HepG2 (cell line): ENCODE data around the gene RNASE11. TPM values are rescaled to one million over a fixed set of nuclear protein-coding genes. Genes with fewer than 3 reads are reported as not detected.

ENCODE experiments used
- ARID4A ChIP-seq: sonication (generic); formaldehyde crosslinking; IDR thresholded peaks from 2 replicates; pipeline ENCODE4 v1.5.0; 2020; ENCODE audit warnings: mild to moderate bottlenecking, missing genetic modification reagents, borderline replicate concordance
- ARNT2 ChIP-seq: sonication (generic); formaldehyde crosslinking; IDR thresholded peaks from 2 replicates; pipeline ENCODE4 v1.8.0; 2022; ENCODE audit warnings: mild to moderate bottlenecking, low read depth, missing genetic modification reagents, moderate library complexity
- BRCA1 ChIP-seq: sonication (generic); formaldehyde crosslinking; IDR thresholded peaks from 2 replicates; pipeline ENCODE4 v1.4.0; 2020; ENCODE audit warnings: missing genetic modification reagents
- DNMT1 ChIP-seq: sonication (generic); formaldehyde crosslinking; IDR thresholded peaks from 2 replicates; pipeline ENCODE4 v1.5.1; 2020; ENCODE audit warnings: mild to moderate bottlenecking, missing genetic modification reagents
- HMG20B ChIP-seq: conservative IDR thresholded peaks from 2 replicates; pipeline ENCODE4 v1.6.1; 2016; ENCODE audit warnings: missing genetic modification reagents, missing compliant biosample characterization
- HNRNPH1 ChIP-seq: fragments of 200-400 bp; formaldehyde crosslinking; optimal IDR thresholded peaks from 2 replicates; pipeline ENCODE3; 2017; ENCODE audit warnings: mild to moderate bottlenecking, low read depth, low read length
- IRF9 ChIP-seq: sonication (generic); formaldehyde crosslinking; IDR thresholded peaks from 2 replicates; pipeline ENCODE4 v1.8.0; 2022; ENCODE audit warnings: missing genetic modification reagents, mild to moderate bottlenecking, borderline replicate concordance
- KDM5B ChIP-seq: sonication (generic); formaldehyde crosslinking; IDR thresholded peaks from 2 replicates; pipeline ENCODE4 v1.4.0; 2020; ENCODE audit warnings: missing genetic modification reagents, mild to moderate bottlenecking, borderline replicate concordance
- MAF1 ChIP-seq: sonication (generic); formaldehyde crosslinking; IDR thresholded peaks from 2 replicates; pipeline ENCODE4 v1.5.0; 2020; ENCODE audit warnings: missing genetic modification reagents, borderline replicate concordance
- MEF2D ChIP-seq: sonication (generic); formaldehyde crosslinking; IDR thresholded peaks from 2 replicates; pipeline ENCODE4 v1.5.1; 2020; ENCODE audit warnings: mild to moderate bottlenecking, missing genetic modification reagents
- NFKB2 ChIP-seq: sonication (generic); formaldehyde crosslinking; IDR thresholded peaks from 2 replicates; pipeline ENCODE4 v1.4.0; 2020; ENCODE audit warnings: missing genetic modification reagents, borderline replicate concordance
- RFXAP ChIP-seq: sonication (generic); formaldehyde crosslinking; IDR thresholded peaks from 2 replicates; pipeline ENCODE4 v1.4.0; 2020; ENCODE audit warnings: missing genetic modification reagents, borderline replicate concordance
- SALL1 ChIP-seq: sonication (generic); formaldehyde crosslinking; IDR thresholded peaks from 2 replicates; pipeline ENCODE4 v1.8.0; 2022; ENCODE audit warnings: mild to moderate bottlenecking, missing genetic modification reagents
- SAP130 ChIP-seq: IDR thresholded peaks from 2 replicates; pipeline ENCODE4 v1.6.1; 2016; ENCODE audit warnings: low read depth
- TEAD2 ChIP-seq: sonication (generic); formaldehyde crosslinking; IDR thresholded peaks from 2 replicates; pipeline ENCODE4 v1.9.0; 2021; ENCODE audit warnings: missing genetic modification reagents
- THAP9 ChIP-seq: sonication (generic); formaldehyde crosslinking; IDR thresholded peaks from 2 replicates; pipeline ENCODE4; 2020; ENCODE audit warnings: missing genetic modification reagents, mild to moderate bottlenecking, borderline replicate concordance
- ZFYVE20 ChIP-seq: sonication (generic); formaldehyde crosslinking; IDR thresholded peaks from 2 replicates; pipeline ENCODE4 v1.8.0; 2023; ENCODE audit warnings: low read depth, mild to moderate bottlenecking, moderate library complexity, missing genetic modification reagents, borderline replicate concordance
- ZNF225 ChIP-seq: sonication (generic); formaldehyde crosslinking; IDR thresholded peaks from 2 replicates; pipeline ENCODE4 v1.4.0; 2020; ENCODE audit warnings: mild to moderate bottlenecking, missing genetic modification reagents
- ZNF44 ChIP-seq: sonication (generic); formaldehyde crosslinking; IDR thresholded peaks from 2 replicates; pipeline ENCODE4 v1.5.1; 2020; ENCODE audit warnings: mild to moderate bottlenecking, missing genetic modification reagents
- ZNF546 ChIP-seq: sonication (generic); formaldehyde crosslinking; conservative IDR thresholded peaks from 2 replicates; pipeline ENCODE4 v1.8.1; 2023; ENCODE audit warnings: mild to moderate bottlenecking, missing genetic modification reagents
- ZNF547 ChIP-seq: sonication (generic); formaldehyde crosslinking; IDR thresholded peaks from 2 replicates; pipeline ENCODE4 v1.5.1; 2020; ENCODE audit warnings: mild to moderate bottlenecking, missing genetic modification reagents
- ZSCAN20 ChIP-seq: sonication (generic); formaldehyde crosslinking; IDR thresholded peaks from 2 replicates; pipeline ENCODE4 v1.4.0; 2020; ENCODE audit warnings: missing genetic modification reagents, mild to moderate bottlenecking, borderline replicate concordance
- polyA plus RNA-seq, 8 experiments: library from polyadenylated mRNA; depleted of rRNA in 3 of 8; stranded (reverse) in 7 of 8; unstranded in 1 of 8; fragments of >200 nt; fragmentation: Illumina TruSeq in 4 of 8; extraction: Trizol in 4 of 8; gene quantifications; 2 replicates each; pipeline versions ENCODE4 v1.2.1 to v1.2.3, GENCODE V29; 2011 to 2016; ENCODE audit warnings: low read depth in 4 of 8, missing spikeins in 1 of 8, mixed read lengths in 1 of 8; ENCODE audit not compliant: insufficient read depth in 1 of 8
- total RNA-seq, 5 experiments: library from RNA; depleted of rRNA; stranded (reverse); fragments of >200 nt; fragmentation: Illumina TruSeq; extraction: Trizol; gene quantifications; 2 replicates each; pipeline ENCODE4 v1.2.3, GENCODE V29; 2016; ENCODE audit warnings: low read depth in 1 of 5

Gene RNASE11
- total and polyA plus RNA-seq, 2 of the 13 experiments (the other 11 are each of a cell fraction or from before 2014, with no cell fraction given) = not detected

GRCh38 chr14:20632831-20633691 lies 45.3 kb upstream of the RNASE11 start (continued):
- TF ChIP-seq HMG20B (CRISPR knock-in tag) (no peak), MEF2D (CRISPR knock-in tag) (peak; percentile 56), TEAD2 (CRISPR knock-in tag) (no peak), KDM5B (no peak), SALL1 (peak; percentile 44), ZNF546 (no peak), ZSCAN20 (CRISPR knock-in tag) (no peak), SAP130 (CRISPR knock-in tag) (peak; percentile 35; the same call in 1 of the 2 replicates), ZNF44 (CRISPR knock-in tag) (no peak), IRF9 (no peak), HNRNPH1 (no peak), DNMT1 (no peak), ZNF547 (CRISPR knock-in tag) (0 out of 2 replicates have a peak, but pooled peaks have one; percentile 21), THAP9 (no peak), RFXAP (peak; percentile 52; the same call in 1 of the 2 replicates), ZFYVE20 (CRISPR knock-in tag) (no peak), ARID4A (no peak; the same call in 1 of the 2 replicates), BRCA1 (CRISPR knock-in tag) (no peak), MAF1 (CRISPR knock-in tag) (peak; percentile 96), ARNT2 (CRISPR knock-in tag) (0 out of 2 replicates have a peak, but pooled peaks have one; percentile 66), NFKB2 (CRISPR knock-in tag) (peak; percentile 21; the same call in 1 of the 2 replicates), ZNF225 (CRISPR knock-in tag) (no peak)
